Astrocyte of the cerebellum (primary cell): ENCODE results near the gene PEX3.

Experiments
- DNase-seq: peaks from one replicate; pipeline ENCODE4 v3.0.0-alpha.2; 2011; ENCODE audit warnings: low read depth
- H3K4me3 ChIP-seq: 2 replicates; pipeline ENCODE4 v1.5.1; 2011; ENCODE audit warnings: mild to moderate bottlenecking, low read depth, low read length, moderate library complexity
- CTCF ChIP-seq: IDR thresholded peaks from 2 replicates; pipeline ENCODE4 v1.5.1; 2012; ENCODE audit warnings: low read length, low read depth, moderate library complexity, mild to moderate bottlenecking; ENCODE audit errors: missing control alignments
- in situ Hi-C: cut with HindIII; loops from 2 replicates; pipeline ENCODE4 v1.10.0; 2017; ENCODE audit warnings: low sequenced_read_pairs

The PEX3 gene

DNA sequence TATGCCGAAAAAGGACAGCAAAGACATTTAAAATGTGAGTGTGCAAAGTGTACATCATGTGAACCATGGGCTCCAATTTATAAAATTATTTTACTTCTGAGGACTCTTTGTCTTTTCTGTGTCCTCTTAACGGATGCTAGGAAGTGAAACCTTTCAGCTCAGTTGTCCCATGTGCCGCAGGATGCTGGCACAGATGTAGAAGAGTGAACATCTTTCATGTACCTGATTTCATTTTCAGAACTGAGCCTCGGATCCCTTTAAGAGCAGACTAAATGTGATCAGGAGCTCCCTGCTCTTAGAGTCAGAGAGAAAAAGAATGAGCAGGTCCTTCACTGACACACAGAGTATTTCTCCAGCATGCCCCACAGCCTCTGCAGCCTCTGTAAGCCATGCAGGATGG lies 88.5 kb downstream of the PEX3 start:
- H3K4me3 ChIP-seq: no peak overlapping the region
- in situ Hi-C loops: no loop called here
- no peak for DNase-seq
- no peak for TF ChIP-seq CTCF

DNA sequence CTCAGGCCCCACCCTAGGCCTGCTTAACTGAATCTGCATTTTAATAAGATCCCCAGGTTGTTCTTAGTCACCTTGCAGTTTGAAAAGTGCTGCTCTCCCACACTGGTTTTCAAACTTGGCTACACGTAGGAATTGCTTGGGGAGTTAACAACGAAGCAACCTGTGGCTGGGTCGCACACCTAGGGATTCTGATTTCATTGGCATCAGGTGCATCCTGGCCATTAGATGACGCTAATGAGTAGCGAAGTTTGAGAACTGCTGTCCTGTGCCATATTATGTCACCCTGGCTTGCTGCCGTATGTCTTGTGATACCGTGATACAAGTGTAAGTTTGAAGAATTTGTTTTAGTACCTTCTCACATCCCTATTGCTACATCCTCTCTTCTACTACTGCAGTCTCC lies 89.1 kb downstream of the PEX3 start:
- DNase-seq: no peak
- H3K4me3 ChIP-seq: no peak overlapping the region
- no peak for TF ChIP-seq CTCF
- in situ Hi-C loops: no loop called here

GRCh38 chr6:143540192-143540591 lies 89.6 kb downstream of the PEX3 start:
- H3K4me3 ChIP-seq: no peak overlapping the region
- in situ Hi-C loops: no loop called here
- DNase-seq: no peak
- no peak for TF ChIP-seq CTCF
